ENCODE measurements around the gene PLP2.

GRCh38 chrX:49147936-49148335, 23.8 kb upstream of the PLP2 start:
- no peak for TF ChIP-seq CTCF (optimal IDR thresholded peaks at IDR 0.05 in 1 of 3, IDR thresholded peaks at IDR 0.05 in 1 of 3, conservative IDR thresholded peaks at IDR 0.05 in 1 of 3; ENCODE audit: extremely low read depth in 1 of 3, insufficient read depth in 2 of 3, low read length in 3 of 3)
- TF ChIP-seq EZH2 (IDR thresholded peaks at IDR 0.05; ENCODE audit: low read length): no peak

Data from keratinocyte (primary cell).